ENCODE results near the gene FAS. TPM values are rescaled to one million over a fixed set of nuclear protein-coding genes. Genes with fewer than 3 reads are reported as not detected.

The FAS gene
- total RNA-seq, 4 donors from 2014 or later: 10.0 to 27.2 (median 23.6) TPM

- no peak for TF ChIP-seq CTCF (IDR thresholded peaks at IDR 0.05; ENCODE audit: low read depth)
These were observed 11.8 kb downstream of the FAS start for GRCh38 chr10:89002226-89002978.

GRCh38 chr10:89003344-89003743 lies 12.7 kb downstream of the FAS start:
- TF ChIP-seq CTCF (IDR thresholded peaks at IDR 0.05; ENCODE audit: low read depth): no peak

- TF ChIP-seq CTCF (IDR thresholded peaks at IDR 0.05; ENCODE audit: low read depth): no peak
These were observed 16.7 kb downstream of the FAS start for GRCh38 chr10:89007129-89007893.

GRCh38 chr10:89019569-89020327 lies 29.1 kb downstream of the FAS start:
- no peak for TF ChIP-seq CTCF (IDR thresholded peaks at IDR 0.05; ENCODE audit: low read depth)

- no peak for TF ChIP-seq CTCF (IDR thresholded peaks at IDR 0.05; ENCODE audit: low read depth)
These were observed 32.1 kb downstream of the FAS start for GRCh38 chr10:89022734-89023133.

- TF ChIP-seq CTCF (IDR thresholded peaks at IDR 0.05; ENCODE audit: low read depth): no peak
These were observed 34.9 kb downstream of the FAS start for GRCh38 chr10:89025453-89025852.

GRCh38 chr10:89029181-89029580 lies 38.6 kb downstream of the FAS start:
- no peak for TF ChIP-seq CTCF (IDR thresholded peaks at IDR 0.05; ENCODE audit: low read depth)
